M059J (cell line): ENCODE results near the gene PSMG1. TPM values are rescaled to one million over a fixed set of nuclear protein-coding genes. Genes with fewer than 3 reads are reported as not detected.
A peak's percentile ranks its signal among the peaks of the same experiment; 100 is the strongest.

Source experiments
- DNase-seq: peaks from one replicate; pipeline ENCODE4 v3.0.0-alpha.2; 2012; ENCODE audit warnings: low read depth
- total RNA-seq: library from RNA; depleted of rRNA; stranded (reverse); fragments of >200 nt; shearing (Covaris generic); gene quantifications from 2 replicates; pipeline ENCODE4 v1.2.3, GENCODE V29; 2014

The PSMG1 gene
- total RNA-seq, 1 experiment from 2014 or later: 176 TPM

GRCh38 chr21:39188521-39189139, 5.4 kb upstream of the PSMG1 start:
- DNase-seq: no peak

GRCh38 chr21:39187141-39187540, 3.9 kb upstream of the PSMG1 start:
- no peak for DNase-seq

GRCh38 chr21:39186676-39187075, 3.4 kb upstream of the PSMG1 start:
- no peak for DNase-seq

GRCh38 chr21:39185157-39185556, 1.9 kb upstream of the PSMG1 start:
- no peak for DNase-seq

- peak; percentile 27 for DNase-seq
Measured at GRCh38 chr21:39184050-39184980, 1.1 kb upstream of the PSMG1 start.

GRCh38 chr21:39182484-39183271, 573 bp downstream of the PSMG1 start:
- peak; percentile 45 for DNase-seq

GRCh38 chr21:39182016-39182415, 1.2 kb downstream of the PSMG1 start:
- no peak for DNase-seq

GRCh38 chr21:39181205-39181818, 1.9 kb downstream of the PSMG1 start:
- no peak for DNase-seq

- peak; percentile 15 for DNase-seq
Measured at GRCh38 chr21:39180429-39181019, 2.7 kb downstream of the PSMG1 start.

- DNase-seq: no peak
Measured at GRCh38 chr21:39178421-39178820, 4.8 kb downstream of the PSMG1 start.

- no peak for DNase-seq
Measured at GRCh38 chr21:39176271-39176709, 7.0 kb downstream of the PSMG1 start.

GRCh38 chr21:39175665-39176064, 7.6 kb downstream of the PSMG1 start:
- no peak for DNase-seq

- peak; percentile 47 for DNase-seq
Measured at GRCh38 chr21:39175154-39175553, 8.1 kb downstream of the PSMG1 start.

GRCh38 chr21:39173716-39174680, 9.3 kb downstream of the PSMG1 start:
- no peak for DNase-seq

- no peak for DNase-seq
Measured at GRCh38 chr21:39169906-39170305, 13.3 kb downstream of the PSMG1 start.

GRCh38 chr21:39168800-39169199, 14.5 kb downstream of the PSMG1 start:
- no peak for DNase-seq

- DNase-seq: no peak
Measured at GRCh38 chr21:39164523-39164922, 18.7 kb downstream of the PSMG1 start.

- DNase-seq: peak; percentile 31
Measured at GRCh38 chr21:39161064-39161463, 22.2 kb downstream of the PSMG1 start.

GRCh38 chr21:39159342-39160063, 23.7 kb downstream of the PSMG1 start:
- DNase-seq: no peak
